Liver (tissue), 3 donors: ENCODE data around the gene CSF2RB.

Experiments used
- EGR1 ChIP-seq, 2 donors: IDR thresholded peaks; 2 replicates each; pipeline ENCODE4 v1.6.1; 2016 to 2018; ENCODE audit warnings: antibody characterized with exemption in 2 of 2, low read depth in 2 of 2
- FOXA1 ChIP-seq: IDR thresholded peaks from 2 replicates; pipeline ENCODE4 v1.6.1; 2016; ENCODE audit warnings: antibody characterized with exemption
- TF ChIP-seq, protein P1 (sequence below): fragments of 150-350 bp; IDR thresholded peaks from 2 replicates; pipeline ENCODE4 v1.5.1; 2017; ENCODE audit warnings: improper control_type of control experiment, low read depth, low read length; ENCODE audit not compliant: missing input control
- donor health status: healthy.
- donor health status: healthy.

DNA sequence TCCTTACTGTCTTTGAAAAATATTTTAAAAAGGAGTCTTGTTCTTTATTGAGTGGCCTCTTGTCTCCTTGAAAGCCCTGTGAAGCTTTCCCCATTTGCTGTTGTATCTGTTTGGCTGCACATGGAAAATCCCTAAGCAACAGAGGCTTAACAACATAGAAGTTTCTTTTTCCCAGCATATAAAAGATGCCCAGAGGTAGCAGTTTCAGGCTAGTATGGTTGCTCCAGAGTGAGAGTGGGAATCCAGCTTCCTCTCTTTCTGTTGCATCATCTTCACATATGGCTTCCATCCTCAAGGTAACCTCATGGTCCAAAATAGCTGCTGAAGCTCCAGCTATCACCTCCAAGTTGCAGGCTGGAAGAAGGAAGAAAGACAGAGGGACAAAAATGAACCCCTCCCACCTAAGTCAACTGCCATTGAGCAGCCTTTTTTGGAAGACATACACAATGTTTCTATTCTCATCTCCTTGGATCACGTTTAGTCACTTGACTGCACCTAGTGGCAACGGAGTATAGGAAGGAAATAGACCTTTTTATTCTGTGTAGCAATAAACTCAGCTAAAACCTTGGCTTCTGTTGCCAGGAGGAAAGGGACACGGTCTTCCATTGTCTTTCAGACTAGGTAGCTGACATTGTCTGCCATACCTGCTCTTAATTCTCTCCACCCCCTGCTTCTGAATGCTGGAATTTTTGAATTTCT lies 5.3 kb downstream of the CSF2RB start:
- TF ChIP-seq, protein P1, sequence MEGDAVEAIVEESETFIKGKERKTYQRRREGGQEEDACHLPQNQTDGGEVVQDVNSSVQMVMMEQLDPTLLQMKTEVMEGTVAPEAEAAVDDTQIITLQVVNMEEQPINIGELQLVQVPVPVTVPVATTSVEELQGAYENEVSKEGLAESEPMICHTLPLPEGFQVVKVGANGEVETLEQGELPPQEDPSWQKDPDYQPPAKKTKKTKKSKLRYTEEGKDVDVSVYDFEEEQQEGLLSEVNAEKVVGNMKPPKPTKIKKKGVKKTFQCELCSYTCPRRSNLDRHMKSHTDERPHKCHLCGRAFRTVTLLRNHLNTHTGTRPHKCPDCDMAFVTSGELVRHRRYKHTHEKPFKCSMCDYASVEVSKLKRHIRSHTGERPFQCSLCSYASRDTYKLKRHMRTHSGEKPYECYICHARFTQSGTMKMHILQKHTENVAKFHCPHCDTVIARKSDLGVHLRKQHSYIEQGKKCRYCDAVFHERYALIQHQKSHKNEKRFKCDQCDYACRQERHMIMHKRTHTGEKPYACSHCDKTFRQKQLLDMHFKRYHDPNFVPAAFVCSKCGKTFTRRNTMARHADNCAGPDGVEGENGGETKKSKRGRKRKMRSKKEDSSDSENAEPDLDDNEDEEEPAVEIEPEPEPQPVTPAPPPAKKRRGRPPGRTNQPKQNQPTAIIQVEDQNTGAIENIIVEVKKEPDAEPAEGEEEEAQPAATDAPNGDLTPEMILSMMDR, result no peak
- no peak for TF ChIP-seq EGR1 (IDR thresholded peaks at IDR 0.05; ENCODE audit: low read depth in 2 of 2)
- no peak for TF ChIP-seq FOXA1
